ENCODE data around the gene SAMD14.

GRCh38 chr17:50154604-50155003, 24.6 kb upstream of the SAMD14 start:
- TF ChIP-seq CTCF (IDR thresholded peaks at IDR 0.05) (no peak), ZFX (IDR thresholded peaks at IDR 0.05; ENCODE audit: borderline replicate concordance) (no peak)

Data from 22Rv1 (cell line).